Body of pancreas (tissue), 4 donors: ENCODE data around the gene C5. TPM values are rescaled to one million over a fixed set of nuclear protein-coding genes. Genes with fewer than 3 reads are reported as not detected.
A peak's percentile ranks its signal among the peaks of the same experiment; 100 is the strongest.

Experiments
- ATAC-seq: fragments of 150-250 bp; one replicate; pipeline ENCODE4 v1.9.1; 2016
- DNase-seq, 4 donors: peaks; one replicate each; pipeline ENCODE4 v3.0.0-alpha.2; 2019
- H3K27ac ChIP-seq, 4 donors: fragments of 200-600 bp; sonication (generic); 1 replicate in 3 of 4; 2 replicates in 1 of 4; pipeline versions ENCODE4 v1.5.1 to v1.6.1; 2016 to 2019; ENCODE audit warnings: mild to moderate bottlenecking in 1 of 4, mixed read lengths in 1 of 4, moderate library complexity in 1 of 4
- H3K27me3 ChIP-seq, 2 donors: fragments of 200-600 bp; sonication (generic); one replicate each; pipeline ENCODE4 v1.6.0; 2016; ENCODE audit warnings: mild to moderate bottlenecking in 1 of 2
- H3K36me3 ChIP-seq, 2 donors: fragments of 200-600 bp; sonication (generic); replicated peaks in 1 of 2; 2 replicates each; pipeline ENCODE4 v1.5.1; 2016; ENCODE audit warnings: low read depth in 2 of 2; ENCODE audit not compliant: insufficient read depth in 1 of 2
- H3K4me1 ChIP-seq: fragments of 200-600 bp; sonication (generic); one replicate; pipeline ENCODE4 v1.6.0; 2016
- H3K4me3 ChIP-seq, 2 donors: fragments of 200-600 bp; sonication (generic); 1 replicate in 1 of 2; 2 replicates in 1 of 2; pipeline ENCODE4 v1.5.1; 2016 to 2019
- H3K9me3 ChIP-seq, 3 donors: fragments of 200-600 bp; sonication (generic); 1 replicate in 2 of 3; 2 replicates in 1 of 3; pipeline ENCODE4 v1.5.1; 2016
- CTCF ChIP-seq, 7 experiments: fragments of 450-650 bp in 4 of 7; fragments of 200-600 bp in 3 of 7; sonication (generic) in 3 of 7; IDR thresholded peaks; one replicate each; pipeline ENCODE4 v1.5.1; 2016 to 2019; ENCODE audit warnings: antibody characterized with exemption in 7 of 7
- POLR2A ChIP-seq, 3 donors: fragments of 450-650 bp; IDR thresholded peaks; one replicate each; pipeline ENCODE4 v1.6.1; 2016; ENCODE audit warnings: antibody characterized with exemption in 3 of 3, mild to moderate bottlenecking in 2 of 3
- WGBS, 2 donors: methylation state at CpG; one replicate each; pipeline ENCODE4 v1.1.5; 2017; 5-methylcytosine and 5-hydroxymethylcytosine counted together
- intact Hi-C: fragments of 100-400 bp; cut with DNase I; formaldehyde crosslinking; loops from one replicate; pipeline ENCODE4 v1.15.1; 2023
- total RNA-seq, 2 donors: library from RNA; depleted of rRNA; stranded (reverse); fragments of >200 nt; gene quantifications; one replicate each; pipeline ENCODE4 v1.1.0, GENCODE V29; 2016

C5 gene
- total RNA-seq, 2 donors from 2014 or later, result 7.3 to 16.1 TPM

- no peaks in the 10 kb centered on the region for H3K4me1 ChIP-seq
- WGBS, 2 donors, result 91 to 96% methylated on average over 10 to 11 of the region's 11 CpGs
- TF ChIP-seq CTCF (IDR thresholded peaks at IDR 0.05) (no peak), POLR2A (IDR thresholded peaks at IDR 0.05) (no peak)
- H3K27ac ChIP-seq, result no peak overlapping the region
- DNase-seq, result no peak
- intact Hi-C loops, result no loop called here
- H3K27me3 ChIP-seq, result no peaks in the 10 kb centered on the region
- H3K36me3 ChIP-seq, result no peaks in the 10 kb centered on the region
- no peak overlapping the region for H3K4me3 ChIP-seq
- ATAC-seq, result no peak
- no peaks in the 10 kb centered on the region for H3K9me3 ChIP-seq
These were observed 145.1 kb downstream of the C5 start for GRCh38 chr9:120904978-120905301.

GRCh38 chr9:120904061-120904977, 145.8 kb downstream of the C5 start:
- DNase-seq, result peak in 1 of 4 donors; percentile 21
- Histone ChIP-seq H3K4me1 (no peaks in the 10 kb centered on the region), H3K36me3 (no peaks in the 10 kb centered on the region), H3K4me3 (no peak overlapping the region), H3K27ac (no peak overlapping the region), H3K9me3 (no peaks in the 10 kb centered on the region), H3K27me3 (no peaks in the 10 kb centered on the region)
- intact Hi-C loops, result no loop called here
- no peak for TF ChIP-seq CTCF (IDR thresholded peaks at IDR 0.05)
- TF ChIP-seq POLR2A (IDR thresholded peaks at IDR 0.05), result no peak
- no peak for ATAC-seq
- 74 to 85% methylated on average over 13 to 16 of the region's 16 CpGs for WGBS, 2 donors

- H3K9me3 ChIP-seq, result no peaks in the 10 kb centered on the region
- no peaks in the 10 kb centered on the region for H3K4me1 ChIP-seq
- no peak overlapping the region for H3K4me3 ChIP-seq
- H3K36me3 ChIP-seq, result no peaks in the 10 kb centered on the region
- H3K27me3 ChIP-seq, result no peaks in the 10 kb centered on the region
- no peak for ATAC-seq
- 64 to 78% methylated on average over 9 to 14 of the region's 14 CpGs for WGBS, 2 donors
- TF ChIP-seq POLR2A (IDR thresholded peaks at IDR 0.05) (no peak), CTCF (IDR thresholded peaks at IDR 0.05) (no peak)
- no peak overlapping the region for H3K27ac ChIP-seq
- no peak for DNase-seq
- intact Hi-C loops, result no loop called here
These were observed 147.2 kb downstream of the C5 start for GRCh38 chr9:120902569-120903535.

Other genes starting within 250 kb of the C5 start
- 10 to 100 TPM; 20.8 to 31.0 TPM for gene PSMD5, start 207.4 kb downstream of the C5 start, total RNA-seq
- gene PHF19, start 173.1 kb downstream of the C5 start, total RNA-seq, result 1 to 10 TPM; 5.4 to 6.9 TPM
- gene TRAF1, start 123.5 kb downstream of the C5 start, total RNA-seq, result 1 to 10 TPM; 4.4 to 8.2 TPM
- gene CNTRL, start 24.7 kb upstream of the C5 start, total RNA-seq, result 10 to 100 TPM; 16.1 to 20.8 TPM
- 10 to 100 TPM; 13.5 to 21.8 TPM for gene RAB14, start 151.6 kb upstream of the C5 start, total RNA-seq
- gene GSN, start 217.9 kb upstream of the C5 start, total RNA-seq, result 100 to 1,000 TPM; 328 to 753 TPM